RWPE2 (cell line): ENCODE measurements around the gene DLG2.

Experiments
- ATAC-seq: fragments of 200-7000 bp; cut with Tn5 transposase; 3 replicates; pipeline ENCODE4 v1.9.1; 2021; ENCODE audit warnings: low read depth
- DNase-seq: peaks from one replicate; pipeline ENCODE4 v3.0.0-alpha.2; 2020; ENCODE audit warnings: low spot score
- H3K27ac ChIP-seq: fragments of 450-650 bp; 2 replicates; pipeline ENCODE4 v1.5.1; 2017; ENCODE audit warnings: mild to moderate bottlenecking; ENCODE audit not compliant: poor library complexity, severe bottlenecking
- H3K27me3 ChIP-seq: fragments of 250-450 bp; sonication (Bioruptor Pico); 2 replicates; pipeline ENCODE4 v1.5.1; 2021; ENCODE audit warnings: mild to moderate bottlenecking, moderate library complexity; ENCODE audit not compliant: insufficient read depth, poor library complexity, severe bottlenecking
- H3K36me3 ChIP-seq: fragments of 250-450 bp; sonication (Bioruptor Pico); 2 replicates; pipeline ENCODE4 v1.5.1; 2020; ENCODE audit warnings: low read depth, mild to moderate bottlenecking, moderate library complexity
- H3K4me1 ChIP-seq: fragments of 250-450 bp; sonication (Bioruptor Pico); 2 replicates; pipeline ENCODE4 v1.5.1; 2021; ENCODE audit warnings: mild to moderate bottlenecking, moderate library complexity; ENCODE audit not compliant: insufficient read depth, poor library complexity, severe bottlenecking
- H3K4me3 ChIP-seq: fragments of 250-450 bp; sonication (Bioruptor Pico); 2 replicates; pipeline ENCODE4 v1.5.1; 2021; ENCODE audit warnings: mild to moderate bottlenecking, moderate library complexity; ENCODE audit not compliant: severe bottlenecking
- H3K9me3 ChIP-seq: fragments of 250-450 bp; sonication (Bioruptor Pico); 2 replicates; pipeline ENCODE4 v1.5.1; 2021; ENCODE audit warnings: mild to moderate bottlenecking, moderate library complexity; ENCODE audit not compliant: severe bottlenecking
- TF ChIP-seq, protein P1 (sequence below): fragments of 450-650 bp; IDR thresholded peaks from one replicate; pipeline ENCODE4 v1.5.1; 2017; ENCODE audit warnings: mild to moderate bottlenecking, moderate library complexity; ENCODE audit not compliant: poor library complexity, severe bottlenecking

Gene DLG2

GRCh38 chr11:84543367-84544159 lies 1083.6 kb downstream of the DLG2 start:
- TF ChIP-seq, protein P1, sequence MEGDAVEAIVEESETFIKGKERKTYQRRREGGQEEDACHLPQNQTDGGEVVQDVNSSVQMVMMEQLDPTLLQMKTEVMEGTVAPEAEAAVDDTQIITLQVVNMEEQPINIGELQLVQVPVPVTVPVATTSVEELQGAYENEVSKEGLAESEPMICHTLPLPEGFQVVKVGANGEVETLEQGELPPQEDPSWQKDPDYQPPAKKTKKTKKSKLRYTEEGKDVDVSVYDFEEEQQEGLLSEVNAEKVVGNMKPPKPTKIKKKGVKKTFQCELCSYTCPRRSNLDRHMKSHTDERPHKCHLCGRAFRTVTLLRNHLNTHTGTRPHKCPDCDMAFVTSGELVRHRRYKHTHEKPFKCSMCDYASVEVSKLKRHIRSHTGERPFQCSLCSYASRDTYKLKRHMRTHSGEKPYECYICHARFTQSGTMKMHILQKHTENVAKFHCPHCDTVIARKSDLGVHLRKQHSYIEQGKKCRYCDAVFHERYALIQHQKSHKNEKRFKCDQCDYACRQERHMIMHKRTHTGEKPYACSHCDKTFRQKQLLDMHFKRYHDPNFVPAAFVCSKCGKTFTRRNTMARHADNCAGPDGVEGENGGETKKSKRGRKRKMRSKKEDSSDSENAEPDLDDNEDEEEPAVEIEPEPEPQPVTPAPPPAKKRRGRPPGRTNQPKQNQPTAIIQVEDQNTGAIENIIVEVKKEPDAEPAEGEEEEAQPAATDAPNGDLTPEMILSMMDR, result no peak
- H3K4me3 ChIP-seq, result no peak overlapping the region
- DNase-seq (no peak), ATAC-seq (no peak)
- H3K27me3 ChIP-seq, result no peaks in the 10 kb centered on the region
- no peaks in the 10 kb centered on the region for H3K9me3 ChIP-seq
- H3K27ac ChIP-seq, result no peak overlapping the region
- H3K4me1 ChIP-seq, result no peaks in the 10 kb centered on the region
- H3K36me3 ChIP-seq, result no peaks in the 10 kb centered on the region

DNA sequence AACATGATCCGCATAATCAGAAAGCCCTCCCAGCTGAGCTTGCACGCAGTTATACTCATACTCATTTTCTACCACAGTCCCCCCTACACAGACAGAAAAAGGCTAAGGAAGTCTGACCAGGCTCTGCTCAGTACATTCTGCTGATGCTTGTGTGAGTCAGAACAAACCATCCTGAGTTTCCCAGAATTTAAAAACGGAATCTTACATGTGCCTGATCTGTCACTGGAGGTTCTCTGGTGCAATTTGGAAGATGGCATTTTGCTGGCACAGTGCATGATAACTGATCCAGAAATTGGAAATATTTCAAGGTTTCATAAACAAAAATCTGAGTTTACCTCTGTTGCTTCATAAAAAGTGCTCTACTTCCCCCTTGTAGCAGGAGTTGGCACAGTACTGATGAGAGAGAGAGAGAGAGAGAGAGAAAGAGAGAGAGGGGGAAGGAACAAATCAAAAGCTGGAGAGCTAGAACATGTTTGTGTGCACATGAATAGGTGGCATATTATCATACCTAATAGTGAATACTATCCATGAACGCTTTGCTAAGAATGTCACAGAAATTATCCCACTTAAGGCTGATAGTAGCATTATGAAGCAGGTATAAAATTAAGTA lies 1085.3 kb downstream of the DLG2 start:
- ATAC-seq, result no peak
- DNase-seq, result no peak
- Histone ChIP-seq H3K36me3 (no peaks in the 10 kb centered on the region), H3K27me3 (no peaks in the 10 kb centered on the region), H3K4me3 (no peak overlapping the region), H3K9me3 (no peaks in the 10 kb centered on the region), H3K4me1 (no peaks in the 10 kb centered on the region), H3K27ac (no peak overlapping the region)
- TF ChIP-seq, protein P1, result no peak

- no peaks in the 10 kb centered on the region for H3K4me1 ChIP-seq
- no peaks in the 10 kb centered on the region for H3K9me3 ChIP-seq
- ATAC-seq (no peak), DNase-seq (no peak)
- no peak overlapping the region for H3K4me3 ChIP-seq
- H3K27me3 ChIP-seq, result peaks cover 3% of the 10 kb centered on the region
- TF ChIP-seq, protein P1, result no peak
- H3K27ac ChIP-seq, result no peak overlapping the region
- H3K36me3 ChIP-seq, result no peaks in the 10 kb centered on the region
Measured at GRCh38 chr11:84536456-84536855, 1090.7 kb downstream of the DLG2 start.

DNA sequence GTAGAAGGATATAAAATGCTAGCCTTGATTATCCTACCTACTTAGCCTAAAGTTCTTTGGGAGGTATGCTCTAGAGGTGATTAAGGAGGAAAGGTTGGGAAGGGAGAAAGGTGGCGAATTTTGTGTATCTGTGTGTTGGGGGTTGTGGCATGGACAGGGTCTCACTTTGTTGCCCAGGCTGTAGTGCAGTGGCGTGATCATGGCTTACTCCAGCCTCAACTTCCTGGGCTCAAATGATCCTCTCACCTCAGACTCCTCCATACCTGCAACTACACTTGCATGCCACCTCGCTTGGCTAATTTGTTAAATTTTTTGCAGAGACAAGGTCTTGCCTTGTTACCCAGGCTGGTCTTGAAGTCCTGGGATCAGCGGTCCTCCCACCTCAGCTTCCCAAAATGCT lies 1094.8 kb downstream of the DLG2 start:
- Histone ChIP-seq H3K4me3 (no peak overlapping the region), H3K36me3 (no peaks in the 10 kb centered on the region), H3K4me1 (no peaks in the 10 kb centered on the region), H3K27me3 (peaks cover 3% of the 10 kb centered on the region), H3K27ac (no peak overlapping the region), H3K9me3 (no peaks in the 10 kb centered on the region)
- no peak for ATAC-seq
- DNase-seq, result no peak
- TF ChIP-seq, protein P1, result no peak

DNA sequence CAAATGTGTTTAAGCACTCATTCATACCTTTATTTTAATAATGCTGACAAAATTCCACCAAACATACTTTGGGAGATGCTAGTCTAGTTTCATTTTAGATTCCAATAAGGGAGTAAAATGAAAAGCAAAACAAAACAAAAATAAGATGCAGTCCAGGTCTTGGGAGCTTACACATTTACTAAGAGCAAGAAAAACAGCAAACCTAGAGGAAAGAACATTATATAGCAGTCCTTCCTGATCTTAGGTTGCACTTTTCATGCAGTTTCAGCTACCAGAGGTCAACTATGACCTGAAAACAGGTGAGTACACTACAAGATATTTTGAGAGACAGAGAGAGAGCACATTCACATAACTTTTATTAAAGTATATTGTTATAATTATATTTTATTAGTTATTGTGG lies 1100.9 kb downstream of the DLG2 start:
- Histone ChIP-seq H3K4me3 (no peak overlapping the region), H3K36me3 (no peaks in the 10 kb centered on the region), H3K27me3 (peaks cover 6% of the 10 kb centered on the region), H3K9me3 (no peaks in the 10 kb centered on the region), H3K4me1 (no peaks in the 10 kb centered on the region), H3K27ac (no peak overlapping the region)
- no peak for DNase-seq
- TF ChIP-seq, protein P1, result no peak
- 0 out of 3 replicates have a peak, but pooled peaks have one; percentile 25 for ATAC-seq
